Posterior cingulate gyrus (tissue), 11 donors: Measurements from ENCODE around the gene OARD1.
A peak's percentile ranks its signal among the peaks of the same experiment; 100 is the strongest.
"Not testable (repeated sequence)": the region's sequence is repeated elsewhere in the genome, so short reads cannot be mapped to it uniquely, and the experiment has no call there.

ENCODE experiments used
- DNase-seq, 10 donors: peaks; one replicate each; pipeline versions ENCODE4 v3.0.0 to v3.0.0-alpha.2; 2020 to 2021; ENCODE audit warnings: mixed read lengths in 3 of 10
- intact Hi-C: fragments of 100-400 bp; cut with DNase I; formaldehyde crosslinking; loops from one replicate; pipeline ENCODE4 v1.15.1; 2023

OARD1 gene, protein sequence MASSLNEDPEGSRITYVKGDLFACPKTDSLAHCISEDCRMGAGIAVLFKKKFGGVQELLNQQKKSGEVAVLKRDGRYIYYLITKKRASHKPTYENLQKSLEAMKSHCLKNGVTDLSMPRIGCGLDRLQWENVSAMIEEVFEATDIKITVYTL

DNA sequence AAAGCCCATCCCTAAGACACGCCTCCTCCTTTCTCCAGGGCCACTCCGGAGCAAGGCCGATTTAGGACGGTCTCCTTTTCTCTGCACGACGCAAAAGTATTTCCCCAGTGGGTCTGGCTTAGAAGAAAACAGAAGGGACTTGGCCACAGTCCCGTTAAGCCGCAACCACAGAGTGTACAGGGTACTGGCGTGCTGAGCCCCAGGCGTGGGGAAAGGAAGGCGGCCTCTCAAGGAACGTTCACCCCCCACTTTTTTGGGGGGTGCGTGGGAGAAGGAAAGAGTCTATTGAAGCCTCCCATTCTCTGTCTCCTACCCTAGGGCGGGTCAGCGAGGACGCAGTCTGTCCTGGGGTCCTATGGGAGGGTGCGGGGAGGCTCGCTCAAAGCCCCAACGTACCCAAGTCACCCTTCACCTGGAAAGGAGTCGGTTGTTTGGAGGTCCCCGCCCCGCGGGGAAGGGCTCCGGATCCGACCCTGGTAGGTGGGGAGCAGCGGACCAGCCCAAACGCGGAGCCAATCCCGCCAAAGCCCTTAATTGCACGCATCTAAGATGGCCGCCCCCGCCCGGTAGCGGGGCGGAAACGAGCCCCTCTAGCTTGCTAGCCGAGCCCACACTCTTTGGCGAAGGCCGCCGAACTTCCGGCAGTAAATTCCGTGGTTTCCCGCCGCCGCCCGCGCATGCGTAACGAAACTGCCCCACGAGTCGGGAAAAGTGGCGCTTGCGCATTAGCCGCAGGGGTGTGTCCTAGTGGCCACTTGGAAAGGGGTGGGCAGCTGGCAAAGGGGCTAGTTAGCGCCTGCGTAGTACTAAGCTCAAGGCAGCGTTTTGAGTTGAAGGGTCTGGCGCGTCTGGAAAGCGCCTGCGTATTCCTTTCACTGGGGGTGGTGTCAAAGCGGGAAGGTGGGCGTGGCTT, at the start of gene OARD1:
OARD1 (minus strand) TSS at position 434 of the 913 bp plus-strand sequence. CDS start 722 bp downstream, outside the sequence.
- peak; percentile 96 to 100 (median 98) for DNase-seq
- intact Hi-C loops, result loop anchor here (5.0 kb wide), 1 partner anchor 475 kb away; the partner anchor contains the start of gene FOXP4

DNA sequence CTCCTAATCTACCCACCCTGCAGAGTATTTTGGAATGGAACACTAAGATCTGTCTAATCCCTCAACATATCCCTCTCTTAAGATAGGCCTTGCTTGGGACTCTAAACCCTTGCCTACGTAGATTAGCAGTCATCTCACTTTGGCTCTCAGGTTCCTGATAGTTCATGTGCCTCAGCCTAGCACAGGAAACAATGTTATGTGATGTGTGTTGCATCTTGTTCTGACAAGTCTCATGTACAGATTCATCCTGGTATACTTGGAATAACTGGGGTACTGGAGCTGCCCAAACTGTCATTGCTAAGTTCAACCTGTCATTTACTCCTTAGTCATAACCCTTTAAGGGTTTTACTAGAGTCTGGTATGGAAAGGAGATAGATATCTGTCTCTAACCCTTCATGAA, 47.9 kb upstream of the OARD1 start:
- intact Hi-C loops, result no loop called here
- no peak for DNase-seq

DNA sequence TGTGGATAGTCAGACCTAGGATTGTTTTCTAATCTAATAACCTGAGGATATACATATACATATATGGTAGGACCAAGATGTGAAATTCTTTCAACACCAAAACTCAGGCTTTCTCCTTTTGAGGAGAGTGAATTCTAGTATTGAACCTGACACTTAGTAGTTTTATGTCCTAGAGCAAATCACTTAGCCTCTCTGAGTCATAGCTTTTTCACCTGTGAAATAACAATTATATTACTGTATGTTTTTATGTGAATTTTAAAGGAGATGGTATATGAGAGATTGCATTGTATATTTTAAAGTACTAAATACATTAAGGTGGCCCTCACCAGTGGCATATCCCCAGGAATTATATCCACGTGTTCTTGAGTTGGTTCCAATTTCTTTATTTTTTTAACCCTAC, 47.4 kb upstream of the OARD1 start:
- no peak for DNase-seq
- intact Hi-C loops, result no loop called here

DNA sequence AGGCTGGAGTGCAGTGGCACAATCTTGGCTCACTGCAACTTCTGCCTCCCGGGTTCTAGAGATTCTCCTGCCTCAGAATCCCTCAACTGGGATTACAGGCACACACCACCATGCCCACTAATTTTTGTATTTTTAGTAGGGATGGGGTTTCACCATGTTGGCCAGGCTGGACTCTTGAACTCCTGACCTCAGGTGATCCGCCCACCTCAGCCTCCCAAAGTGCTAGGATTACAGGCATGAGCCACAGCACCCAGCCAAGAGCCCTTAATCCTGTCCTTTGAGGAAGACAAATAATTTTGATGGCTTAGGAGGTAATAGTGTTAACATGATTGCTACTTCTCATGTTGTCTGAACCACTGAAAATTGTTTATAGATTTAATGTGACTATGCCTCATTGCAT, 42.9 kb upstream of the OARD1 start:
- intact Hi-C loops, DNase-seq: not testable (repeated sequence)

DNA sequence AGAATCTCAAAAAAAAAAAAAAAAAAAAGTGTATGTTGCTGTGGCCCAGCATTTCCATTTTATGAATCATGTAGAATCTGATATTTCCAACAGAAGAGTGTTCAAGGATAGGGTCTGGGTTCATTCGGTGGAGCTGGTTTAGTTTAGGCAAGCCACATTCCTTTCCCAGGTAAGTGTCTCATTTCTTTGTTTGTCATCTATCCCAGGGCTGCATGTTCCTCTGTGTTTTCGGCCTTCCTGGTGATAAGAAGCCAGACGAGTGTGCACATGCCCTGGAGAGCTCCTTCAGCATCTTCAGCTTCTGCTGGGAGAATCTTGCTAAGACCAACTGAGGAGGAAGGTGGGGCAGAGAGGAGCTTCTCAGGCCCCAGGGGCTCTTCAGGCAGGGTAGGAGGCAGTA, 38.9 kb upstream of the OARD1 start:
- no peak for DNase-seq

DNA sequence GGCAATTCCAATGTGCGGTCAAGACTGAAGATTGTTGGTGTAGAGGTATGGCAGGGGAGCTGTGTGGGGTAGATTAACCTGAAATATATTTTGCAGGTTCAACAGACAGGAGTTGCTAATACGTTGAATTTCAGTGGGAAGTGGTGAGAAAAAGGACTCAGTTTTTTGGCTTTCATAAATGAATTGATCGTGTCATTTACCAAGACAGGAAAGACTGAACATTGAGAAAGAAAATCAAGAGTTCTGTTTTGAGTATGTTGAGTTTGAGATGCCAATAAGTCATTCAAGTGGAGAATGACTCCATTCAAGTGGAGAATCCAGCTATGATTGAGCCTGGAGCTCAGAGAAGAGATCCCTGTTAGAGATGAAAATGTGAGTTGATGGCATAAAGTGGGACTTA, 31.7 kb upstream of the OARD1 start:
- DNase-seq, result no peak
- intact Hi-C loops, result no loop called here

More for the DNA sequence above, 38.9 kb upstream of the OARD1 start:
- intact Hi-C loops, result no loop called here

DNA sequence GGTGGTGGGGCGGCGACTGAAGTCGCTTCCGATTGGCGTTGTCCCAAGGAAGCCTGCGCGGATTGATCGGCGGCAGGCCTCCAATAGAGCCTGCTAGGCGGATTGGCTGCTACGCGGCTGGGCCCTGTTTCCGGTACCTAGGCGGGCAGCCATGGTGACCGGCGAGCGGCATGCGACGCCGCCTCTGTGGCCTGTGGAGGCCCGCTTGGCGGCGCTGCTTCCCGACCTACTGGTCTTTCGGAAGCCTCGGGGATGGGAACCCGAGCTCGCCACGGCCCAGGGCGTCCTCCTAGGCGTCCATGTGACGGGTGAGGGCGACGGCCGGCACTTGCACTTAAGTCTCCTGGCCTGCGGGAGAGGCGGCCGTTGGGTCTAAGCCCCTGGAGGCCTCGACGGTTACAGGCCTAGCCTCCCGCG, 28.7 kb upstream of the OARD1 start:
- peak in 2 of 10 donors; percentile 76 to 79 for DNase-seq
- intact Hi-C loops, result no loop called here

DNA sequence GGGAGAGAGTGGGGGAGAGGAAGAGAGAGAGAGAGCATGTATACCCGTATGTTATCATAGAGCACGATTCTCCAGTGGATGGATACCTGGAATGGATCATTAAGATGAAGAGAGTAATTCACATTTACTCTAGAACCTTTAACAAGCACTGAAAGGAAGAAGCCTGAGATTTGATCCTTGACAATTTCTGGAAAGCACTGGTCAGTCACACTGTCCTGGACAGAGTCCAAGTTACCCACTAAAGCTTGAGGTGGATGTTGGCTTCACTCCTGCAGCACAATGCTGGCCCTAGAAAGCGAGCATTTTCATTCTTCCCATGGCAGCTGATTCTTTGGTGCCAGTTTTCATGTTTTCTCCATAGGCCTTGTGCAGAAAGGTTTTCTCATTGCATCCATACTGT, 26.2 kb upstream of the OARD1 start:
- DNase-seq, result no peak
- intact Hi-C loops, result no loop called here

DNA sequence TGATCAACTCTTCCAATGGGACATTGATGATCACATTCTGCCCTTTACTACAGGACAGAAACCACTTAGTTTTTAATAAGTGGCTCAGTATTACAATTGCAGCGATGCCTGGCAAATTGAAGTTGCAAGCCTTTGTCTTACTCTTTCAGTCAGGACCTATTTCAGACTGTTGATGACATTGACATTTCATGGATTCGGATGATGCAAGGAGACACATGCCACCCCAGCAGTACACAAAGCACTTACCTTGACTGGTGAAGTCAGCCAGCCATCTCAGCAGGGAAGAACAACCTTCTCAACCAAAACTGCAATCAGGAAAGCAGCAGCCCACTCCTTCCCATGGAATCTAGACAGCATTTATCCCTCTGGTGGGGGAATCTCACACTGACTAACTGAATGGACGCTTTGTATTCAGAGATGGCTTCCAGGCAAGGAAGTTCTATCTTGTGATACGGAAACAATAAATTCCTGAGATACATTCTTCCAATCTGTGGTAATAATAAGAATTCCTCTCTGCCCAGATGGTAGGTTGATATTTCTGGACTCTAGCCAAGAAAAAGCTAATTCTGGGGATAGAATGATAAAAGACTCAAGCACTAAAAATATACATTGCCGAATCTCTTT, 25.4 kb upstream of the OARD1 start:
- no peak for DNase-seq
- intact Hi-C loops, result no loop called here

DNA sequence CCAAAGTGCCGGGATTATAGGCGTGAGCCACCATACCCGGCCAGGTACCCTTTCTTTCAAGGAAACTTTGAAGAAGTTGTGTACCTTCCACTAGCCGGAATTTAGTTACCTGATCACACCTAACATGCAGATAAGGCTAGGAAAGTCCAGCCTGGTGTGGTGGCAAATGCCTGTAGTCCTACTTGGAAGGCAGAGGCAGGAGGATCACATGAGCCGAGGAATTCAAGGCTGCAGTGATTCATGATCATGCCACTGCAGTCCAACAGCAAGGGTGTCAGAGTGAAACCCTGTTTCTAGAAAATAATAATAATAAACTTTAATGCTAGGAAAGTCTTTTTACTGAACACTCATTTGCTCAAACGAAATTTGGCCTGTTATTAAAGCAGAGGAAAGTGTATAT, 21.6 kb upstream of the OARD1 start:
- no peak for DNase-seq
- intact Hi-C loops, result loop anchor here (2.0 kb wide), 1 partner anchor 225 kb away; no protein-coding TSS in a partner anchor

DNA sequence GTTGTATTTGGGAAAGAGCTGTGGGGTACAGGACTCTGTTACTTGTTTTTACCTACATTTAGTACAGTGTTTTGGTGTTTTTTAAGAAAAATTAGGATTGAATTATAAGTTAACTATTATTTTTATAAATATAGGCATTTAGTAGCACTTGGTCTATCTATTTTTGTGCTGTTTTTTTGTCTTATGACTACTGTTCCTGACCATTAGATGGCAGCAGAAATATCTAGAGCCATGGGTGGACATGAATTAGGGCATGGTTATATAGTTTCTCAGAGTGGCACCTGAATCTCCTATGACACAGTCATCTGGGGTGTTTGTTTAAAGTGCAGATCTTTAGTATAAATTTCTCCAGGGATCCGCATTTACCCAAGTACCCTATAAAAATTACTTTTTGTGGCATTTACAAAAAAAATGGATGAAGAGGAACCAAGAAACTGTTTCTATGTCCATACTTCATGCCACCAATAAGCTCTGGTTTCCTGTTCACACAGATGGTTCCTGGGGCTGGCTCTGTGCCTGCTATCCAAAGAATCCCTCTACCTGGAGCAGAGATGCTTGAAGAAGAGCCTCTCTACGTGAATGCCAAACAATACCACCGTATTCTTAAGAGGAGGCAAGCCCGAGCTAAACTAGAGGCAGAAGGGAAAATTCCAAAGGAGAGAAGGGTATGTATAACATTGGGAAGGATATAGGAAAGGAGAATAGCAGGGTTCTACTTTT, 20.4 kb upstream of the OARD1 start:
- intact Hi-C loops, result loop anchor here (2.0 kb wide), 1 partner anchor 226 kb away; no protein-coding TSS in a partner anchor
- no peak for DNase-seq

DNA sequence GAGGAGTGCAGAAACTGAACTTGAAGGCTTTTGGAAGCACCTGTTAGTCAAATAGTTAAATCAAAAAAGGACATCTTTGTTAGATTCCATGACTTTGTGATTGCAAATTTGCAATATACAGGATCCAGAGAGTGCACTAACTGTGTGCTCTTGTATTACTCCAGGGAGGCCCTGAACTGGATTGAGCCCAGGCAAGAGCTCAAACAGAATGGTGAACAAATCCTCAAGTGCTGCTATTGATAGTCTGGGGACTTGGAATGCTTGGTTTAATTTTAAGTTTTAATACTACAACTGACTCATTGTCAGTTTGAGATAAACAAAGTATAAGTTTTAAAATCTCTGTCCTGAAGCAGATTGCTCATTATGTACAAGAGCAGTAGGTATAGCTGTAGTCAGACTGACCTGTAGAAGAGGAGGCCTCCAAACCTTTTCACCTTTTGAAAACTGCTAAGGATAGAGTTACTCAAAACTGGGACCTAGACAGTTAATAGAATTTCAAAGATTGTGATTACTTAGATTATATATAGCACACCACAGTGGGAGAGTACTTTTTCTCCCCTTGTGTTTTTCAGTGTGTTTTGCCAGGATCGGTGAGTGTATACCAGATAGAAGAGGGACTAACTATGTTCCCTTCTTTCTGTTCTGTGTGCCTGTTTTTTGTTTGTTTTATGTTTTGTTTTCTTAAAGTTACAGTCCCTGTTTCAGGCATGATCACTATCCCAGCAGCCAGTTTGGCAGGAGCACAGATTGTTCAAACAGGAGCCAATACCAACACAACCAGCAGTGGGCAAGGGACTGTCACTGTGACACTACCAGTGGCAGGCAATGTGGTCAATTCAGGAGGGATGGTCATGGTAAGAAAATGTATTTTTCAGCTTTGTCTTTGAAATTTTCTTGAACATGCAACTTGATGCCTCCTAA, 18.9 kb upstream of the OARD1 start:
- intact Hi-C loops, result no loop called here
- no peak for DNase-seq

DNA sequence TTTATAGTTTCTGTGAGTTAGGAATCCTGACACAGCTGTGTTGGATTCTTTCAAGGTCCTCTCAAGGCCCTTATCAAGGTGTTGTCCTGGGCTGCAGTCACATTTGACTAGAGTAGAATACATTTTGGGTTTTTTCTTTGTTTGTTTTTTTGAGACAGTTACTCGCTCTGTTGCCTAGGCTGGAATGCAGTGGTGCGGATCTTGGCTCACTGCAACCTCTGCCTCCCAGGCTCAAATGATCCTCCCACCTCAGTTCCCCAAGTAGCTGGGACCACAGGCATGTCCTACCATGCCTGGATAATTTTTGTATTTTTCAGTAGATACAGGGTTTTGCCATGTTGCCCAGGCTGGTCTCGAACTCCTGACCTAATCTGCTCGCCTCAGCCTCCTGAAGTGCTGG, 16.3 kb upstream of the OARD1 start:
- DNase-seq, result no peak
- intact Hi-C loops, result no loop called here

DNA sequence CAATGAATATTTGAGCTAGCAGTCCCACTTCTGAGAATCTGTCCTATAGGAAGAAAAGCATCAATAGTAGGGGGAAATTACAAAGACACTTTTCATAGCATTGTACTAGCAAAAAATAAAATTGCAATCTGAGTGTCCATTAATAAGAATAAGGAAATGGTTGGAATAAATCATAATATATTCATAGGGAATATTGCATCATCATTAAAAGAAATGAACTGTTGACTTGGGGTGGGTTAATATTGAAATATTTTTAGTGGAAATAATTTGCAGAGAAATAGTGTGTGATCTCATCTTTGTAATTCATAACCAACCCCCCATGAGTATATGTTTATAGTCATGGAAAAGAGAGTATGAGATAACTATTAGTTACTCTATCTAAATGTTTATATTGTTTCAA, 13.0 kb upstream of the OARD1 start:
- intact Hi-C loops, result no loop called here
- DNase-seq, result no peak

DNA sequence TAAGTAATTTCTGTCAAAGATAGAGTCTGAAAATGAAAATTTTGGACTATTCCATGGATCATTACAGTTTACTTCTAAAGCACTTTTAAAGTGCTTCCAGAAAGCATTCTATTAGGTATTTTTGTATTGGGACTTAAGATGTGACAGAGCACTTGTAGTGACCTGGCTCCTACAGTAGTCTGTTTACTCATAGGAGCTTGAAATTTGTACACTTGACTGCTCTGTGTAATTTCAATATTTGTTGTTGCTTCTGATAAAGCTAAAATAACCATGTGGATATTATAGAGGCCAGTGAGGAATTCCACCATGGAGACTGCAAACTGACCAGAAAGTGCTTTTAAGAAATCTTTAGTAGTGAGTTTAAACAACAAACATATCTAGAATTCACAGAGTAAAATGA, 10.9 kb upstream of the OARD1 start:
- no peak for DNase-seq
- intact Hi-C loops, result no loop called here

DNA sequence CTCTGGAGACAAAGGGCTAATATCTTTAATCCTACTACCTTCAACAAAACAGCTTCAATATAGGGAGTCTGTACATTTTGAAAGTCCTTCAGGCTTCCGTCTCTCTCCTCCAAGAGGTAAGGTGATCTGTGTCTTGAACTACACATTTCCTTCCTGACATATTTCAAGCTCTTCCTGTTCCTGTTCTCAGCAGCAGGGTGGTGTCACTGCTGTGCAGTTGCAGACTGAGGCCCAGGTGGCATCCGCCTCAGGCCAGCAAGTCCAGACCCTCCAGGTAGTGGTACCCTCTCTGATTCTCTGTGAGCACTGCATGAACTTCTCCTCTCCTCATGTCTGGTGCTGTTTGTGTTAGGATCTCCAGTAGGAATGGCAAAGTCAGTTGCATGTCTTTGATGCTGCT, 8.5 kb upstream of the OARD1 start:
- intact Hi-C loops, result no loop called here
- no peak for DNase-seq

DNA sequence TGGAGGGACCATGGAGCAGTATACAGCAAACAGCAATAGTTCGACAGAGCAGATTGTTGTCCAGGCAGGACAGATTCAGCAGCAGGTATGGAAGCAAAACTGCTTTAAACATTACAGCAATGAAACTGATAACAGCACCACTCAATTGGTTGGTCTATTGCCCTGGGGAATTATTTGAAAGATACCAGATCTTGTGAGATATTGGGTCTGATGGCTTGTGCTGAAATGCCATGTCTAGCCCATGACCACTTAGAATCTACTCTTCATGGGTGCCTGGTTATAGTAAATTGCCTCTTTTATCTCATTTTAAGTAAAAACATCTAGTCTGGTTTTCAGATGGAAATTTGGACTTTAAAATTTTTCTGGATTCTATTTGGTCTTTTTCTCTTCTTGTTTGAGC, 6.9 kb upstream of the OARD1 start:
- intact Hi-C loops, result no loop called here
- DNase-seq, result no peak

DNA sequence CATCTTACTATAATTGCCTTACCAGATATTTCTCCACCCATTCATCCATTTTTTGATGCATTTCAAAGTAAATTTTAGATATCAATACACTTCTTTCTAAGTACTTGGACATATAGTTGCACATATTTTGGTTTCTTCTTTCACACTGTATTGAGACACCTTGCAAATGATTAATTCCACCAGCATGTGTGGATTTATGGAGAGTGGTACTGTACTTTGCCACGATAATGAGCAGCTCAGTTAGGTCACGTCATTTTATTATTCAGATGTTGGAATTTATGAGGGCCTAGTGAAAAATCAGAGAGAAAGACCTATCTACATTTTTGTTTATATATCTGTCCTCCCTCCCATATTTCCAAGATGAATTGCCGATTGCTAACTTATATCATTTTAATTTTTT, 5.9 kb upstream of the OARD1 start:
- intact Hi-C loops, result no loop called here
- no peak for DNase-seq

DNA sequence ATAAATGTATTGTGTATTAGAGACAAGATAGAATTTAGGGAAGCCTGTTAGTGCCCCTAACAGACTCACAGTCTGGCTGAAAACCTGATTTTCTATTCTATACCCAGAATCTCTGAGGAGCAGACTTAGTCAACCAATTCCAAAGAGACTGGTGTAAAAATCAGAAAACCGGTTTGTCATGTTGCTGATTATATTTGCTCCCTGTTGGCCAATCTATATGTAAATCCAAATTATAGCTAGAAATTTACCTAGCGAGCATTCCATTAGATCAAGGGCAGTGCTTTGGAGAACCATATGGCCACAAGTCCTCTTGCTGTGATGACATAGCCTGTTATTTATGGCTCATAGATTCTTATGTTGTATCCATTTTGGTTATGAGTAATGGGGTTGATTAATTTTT, 5.4 kb upstream of the OARD1 start:
- no peak for DNase-seq
- intact Hi-C loops, result no loop called here
